ENCODE results near the gene AGRP.
A peak's percentile ranks its signal among the peaks of the same experiment; 100 is the strongest.
"Not testable (repeated sequence)": the region's sequence is repeated elsewhere in the genome, so short reads cannot be mapped to it uniquely, and the experiment has no call there.

AGRP gene

GRCh38 chr16:67483150-67483549 lies at the start of gene AGRP:
Gene AGRP (minus strand): TSS chr16:67483547. CDS start chr16:67483398, 149 bp downstream.
- DNase-seq (ENCODE audit: low read depth in 3 of 3): no peak

- no peak for DNase-seq (ENCODE audit: low read depth in 3 of 3)
Observed at GRCh38 chr16:67531247-67531646, 47.9 kb upstream of the AGRP start.

- no peak for DNase-seq (ENCODE audit: low read depth in 3 of 3)
Observed at GRCh38 chr16:67530013-67530939, 46.9 kb upstream of the AGRP start.

- no peak for DNase-seq (ENCODE audit: low read depth in 3 of 3)
Observed at GRCh38 chr16:67529582-67530012, 46.2 kb upstream of the AGRP start.

GRCh38 chr16:67528870-67529581 lies 45.7 kb upstream of the AGRP start:
- no peak for DNase-seq (ENCODE audit: low read depth in 3 of 3)

- no peak for DNase-seq (ENCODE audit: low read depth in 3 of 3)
Observed at GRCh38 chr16:67528222-67528869, 45.0 kb upstream of the AGRP start, which contains the start of gene RIPOR1. Gene RIPOR1 (plus strand): TSS chr16:67528829. CDS start chr16:67538447, 9,618 bp downstream.

- no peak for DNase-seq (ENCODE audit: low read depth in 3 of 3)
Observed at GRCh38 chr16:67526149-67526791, 42.9 kb upstream of the AGRP start.

- no peak for DNase-seq (ENCODE audit: low read depth in 3 of 3)
Observed at GRCh38 chr16:67525176-67525860, 42.0 kb upstream of the AGRP start.

GRCh38 chr16:67521095-67521804 lies 37.9 kb upstream of the AGRP start:
- DNase-seq (ENCODE audit: low read depth in 3 of 3): peak; percentile 95 to 97 (median 95)

GRCh38 chr16:67519242-67519641 lies 35.9 kb upstream of the AGRP start:
- DNase-seq (ENCODE audit: low read depth in 3 of 3): no peak

GRCh38 chr16:67518676-67519075 lies 35.3 kb upstream of the AGRP start:
- DNase-seq (ENCODE audit: low read depth in 3 of 3): no peak

- no peak for DNase-seq (ENCODE audit: low read depth in 3 of 3)
Observed at GRCh38 chr16:67517661-67518423, 34.5 kb upstream of the AGRP start.

- DNase-seq (ENCODE audit: low read depth in 3 of 3): no peak
Observed at GRCh38 chr16:67517155-67517445, 33.8 kb upstream of the AGRP start.

GRCh38 chr16:67516296-67517154 lies 33.2 kb upstream of the AGRP start:
- no peak for DNase-seq (ENCODE audit: low read depth in 3 of 3)

- DNase-seq (ENCODE audit: low read depth in 3 of 3): peak; percentile 54 to 67 (median 58)
Observed at GRCh38 chr16:67514382-67514828, 31.1 kb upstream of the AGRP start.

- DNase-seq (ENCODE audit: low read depth in 3 of 3): not testable (repeated sequence)
Observed at GRCh38 chr16:67513892-67514291, 30.5 kb upstream of the AGRP start.

- DNase-seq (ENCODE audit: low read depth in 3 of 3): no peak
Observed at GRCh38 chr16:67509016-67509415, 25.7 kb upstream of the AGRP start.

GRCh38 chr16:67506468-67506867 lies 23.1 kb upstream of the AGRP start:
- no peak for DNase-seq (ENCODE audit: low read depth in 3 of 3)

Data from stimulated activated CD4-positive, alpha-beta T cell treated with anti-CD3 and anti-CD28 coated beads, TNF-alpha, amount 100 ng/mL, for 4 hours (primary cell).